ENCODE results near the gene FIBCD1.

Gene FIBCD1

DNA sequence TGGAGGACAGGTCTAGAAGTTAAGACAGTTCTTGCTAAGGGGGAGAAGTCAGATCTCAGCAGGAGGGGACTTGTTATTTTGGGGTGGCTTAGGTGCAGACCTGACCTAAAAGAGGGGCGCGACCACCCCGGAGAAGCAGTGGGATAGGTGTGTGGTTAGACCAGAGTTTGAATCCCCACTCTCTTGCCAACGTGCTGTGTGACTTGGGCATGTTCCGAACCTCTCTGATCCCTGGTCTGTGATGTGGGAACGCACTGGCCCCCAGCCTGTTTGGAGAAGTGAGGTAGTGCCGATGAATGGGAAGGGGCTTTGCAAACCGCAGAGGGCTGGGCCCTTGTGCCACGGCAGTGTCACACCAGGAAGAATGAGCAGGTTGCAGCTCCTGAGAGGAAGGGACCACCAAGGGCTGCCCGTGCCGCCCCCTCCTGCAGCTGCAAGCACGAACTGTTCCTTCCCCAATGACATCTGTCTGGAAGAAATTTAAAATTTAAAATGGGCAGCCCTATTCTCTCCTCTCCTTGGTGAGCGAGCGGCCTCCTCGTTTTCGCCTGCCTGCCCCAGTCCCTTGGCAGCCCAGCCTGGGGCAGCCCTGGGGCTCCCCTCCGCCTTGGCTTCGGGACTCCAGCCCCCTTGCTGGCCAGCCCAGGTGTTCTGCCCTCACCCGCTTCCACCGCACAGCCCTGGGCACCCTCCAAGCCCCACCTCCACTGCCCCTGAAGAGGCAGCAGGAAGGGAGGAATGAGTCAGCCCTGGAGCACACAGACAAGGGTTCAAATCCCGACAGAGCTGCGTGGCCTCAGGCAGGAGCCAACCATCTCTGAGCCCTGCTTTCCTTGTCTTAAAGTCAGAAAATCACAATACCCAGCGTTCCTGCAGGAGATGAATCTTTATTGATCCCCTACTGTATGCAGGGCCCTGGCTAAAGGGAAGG lies 1.6 kb downstream of the FIBCD1 start:
- H3K4me3 ChIP-seq (ENCODE audit: low read depth, low read length): no peak overlapping the region

DNA sequence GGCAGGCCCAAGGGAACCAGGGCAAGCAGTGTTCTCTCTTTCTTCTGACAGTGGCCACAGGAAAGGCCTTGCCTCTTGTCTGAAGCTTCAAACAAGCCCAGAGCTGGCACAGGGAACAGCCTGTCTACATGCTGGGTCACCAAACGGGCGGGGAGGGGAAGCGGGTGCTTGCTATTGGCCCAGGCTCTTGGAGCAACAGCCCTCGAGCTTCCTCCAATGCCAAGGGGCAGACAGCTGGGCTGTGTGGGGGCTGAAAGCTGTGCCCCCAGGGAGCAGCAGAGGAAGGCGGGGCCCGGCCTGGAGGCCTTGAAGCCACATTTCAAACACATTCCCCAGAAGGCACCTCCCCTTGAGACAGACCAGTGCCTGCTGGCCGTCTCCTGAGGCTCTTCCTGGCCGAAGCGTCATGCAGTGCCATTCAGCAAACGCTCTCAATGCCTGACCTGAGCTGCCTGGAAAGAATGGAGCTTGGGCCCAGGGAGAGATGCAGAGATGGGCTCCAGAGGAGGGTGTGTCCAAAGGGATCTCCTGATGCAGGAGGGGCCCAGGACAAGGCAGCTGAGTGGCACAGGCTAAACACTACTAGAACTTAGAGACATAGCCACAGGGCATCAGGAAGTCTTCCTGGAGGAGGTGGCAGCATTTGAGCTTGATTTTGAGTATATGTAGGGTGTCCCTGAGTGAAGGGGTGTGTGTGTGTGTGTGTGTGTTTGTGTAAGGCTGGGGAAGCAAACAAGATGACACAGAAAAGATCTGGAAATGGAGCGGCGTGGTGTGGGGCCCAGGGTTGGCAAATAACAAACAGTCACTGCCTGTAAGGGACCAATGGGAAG lies 2.5 kb downstream of the FIBCD1 start:
- no peak overlapping the region for H3K4me3 ChIP-seq (ENCODE audit: low read depth, low read length)

DNA sequence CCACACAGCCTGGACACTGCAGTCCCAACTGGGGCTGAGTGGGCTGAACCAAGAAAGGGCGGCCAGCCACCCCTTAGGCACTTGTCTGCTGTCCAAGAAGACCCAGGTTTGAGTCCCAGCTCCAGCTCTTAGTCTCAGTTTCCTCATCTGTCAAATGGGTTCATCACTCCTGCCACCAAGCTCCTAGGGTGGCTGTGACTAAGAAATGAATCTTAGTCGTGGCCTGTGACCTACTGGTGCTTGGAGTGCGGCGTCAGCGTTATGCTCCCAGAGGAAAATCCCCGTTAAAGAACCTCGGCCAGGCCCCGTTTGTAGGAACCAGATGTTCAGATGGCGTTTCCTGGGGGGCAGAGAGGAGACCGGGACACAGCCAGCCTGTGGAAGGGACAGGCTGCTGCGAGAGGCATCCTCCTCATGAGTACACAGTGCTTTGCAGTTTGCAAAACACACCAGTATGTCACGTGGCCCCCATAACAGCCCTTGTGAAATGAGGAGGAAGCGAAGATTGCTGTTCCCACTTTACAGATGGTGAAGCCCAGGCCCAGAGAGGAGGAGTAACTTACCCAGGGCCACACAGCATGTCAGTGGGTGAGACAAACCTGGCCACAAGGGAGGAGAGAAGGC lies 3.3 kb downstream of the FIBCD1 start:
- no peak overlapping the region for H3K4me3 ChIP-seq (ENCODE audit: low read depth, low read length)

DNA sequence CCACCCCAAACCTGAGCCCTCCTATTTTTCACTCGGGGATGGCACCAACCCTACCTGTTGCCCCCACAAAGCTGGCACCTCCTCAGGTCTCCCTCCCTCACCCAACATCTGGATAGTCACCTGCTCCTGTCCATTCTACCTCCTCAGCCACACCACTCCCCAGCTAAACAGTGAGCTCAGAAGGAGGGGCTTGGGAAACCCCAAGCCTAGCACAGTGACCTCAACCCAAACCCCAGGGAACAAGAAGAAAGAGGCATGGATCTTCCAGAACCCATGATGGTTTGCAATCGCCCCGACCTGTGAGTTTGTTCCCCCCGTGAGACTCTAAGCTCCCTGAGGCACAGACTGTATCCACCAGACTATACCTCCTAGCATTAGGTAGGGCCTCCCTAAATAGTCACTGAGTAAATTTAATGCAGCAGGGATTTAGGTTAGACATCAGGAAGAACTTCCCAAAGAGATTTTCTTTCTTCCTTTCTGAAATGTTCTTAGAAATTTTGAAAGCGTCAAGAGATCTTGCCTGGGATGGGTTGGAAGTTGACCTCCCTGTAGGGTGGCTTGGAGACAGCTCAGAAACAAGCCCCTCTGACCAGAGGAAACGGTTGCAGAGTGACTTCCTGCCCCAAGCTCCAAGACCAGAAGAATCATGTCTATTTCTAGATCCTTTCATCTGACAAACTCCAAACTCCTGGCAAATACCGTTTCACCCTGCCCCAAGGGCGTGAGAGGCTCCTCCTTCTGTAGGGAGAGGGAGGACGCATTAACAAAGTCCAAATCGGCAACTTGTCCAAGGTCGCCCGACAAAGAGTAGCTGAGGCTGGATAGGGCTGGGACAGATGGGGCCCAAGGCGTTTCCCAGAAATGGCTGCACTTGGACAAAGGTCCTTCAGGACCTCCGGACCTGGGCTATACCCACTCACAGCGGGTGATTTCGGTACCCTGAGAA lies 4.1 kb downstream of the FIBCD1 start:
- no peak overlapping the region for H3K4me3 ChIP-seq (ENCODE audit: low read depth, low read length)

GRCh38 chr9:130934246-130934645 lies 4.8 kb downstream of the FIBCD1 start:
- H3K4me3 ChIP-seq (ENCODE audit: low read depth, low read length): no peak overlapping the region

DNA sequence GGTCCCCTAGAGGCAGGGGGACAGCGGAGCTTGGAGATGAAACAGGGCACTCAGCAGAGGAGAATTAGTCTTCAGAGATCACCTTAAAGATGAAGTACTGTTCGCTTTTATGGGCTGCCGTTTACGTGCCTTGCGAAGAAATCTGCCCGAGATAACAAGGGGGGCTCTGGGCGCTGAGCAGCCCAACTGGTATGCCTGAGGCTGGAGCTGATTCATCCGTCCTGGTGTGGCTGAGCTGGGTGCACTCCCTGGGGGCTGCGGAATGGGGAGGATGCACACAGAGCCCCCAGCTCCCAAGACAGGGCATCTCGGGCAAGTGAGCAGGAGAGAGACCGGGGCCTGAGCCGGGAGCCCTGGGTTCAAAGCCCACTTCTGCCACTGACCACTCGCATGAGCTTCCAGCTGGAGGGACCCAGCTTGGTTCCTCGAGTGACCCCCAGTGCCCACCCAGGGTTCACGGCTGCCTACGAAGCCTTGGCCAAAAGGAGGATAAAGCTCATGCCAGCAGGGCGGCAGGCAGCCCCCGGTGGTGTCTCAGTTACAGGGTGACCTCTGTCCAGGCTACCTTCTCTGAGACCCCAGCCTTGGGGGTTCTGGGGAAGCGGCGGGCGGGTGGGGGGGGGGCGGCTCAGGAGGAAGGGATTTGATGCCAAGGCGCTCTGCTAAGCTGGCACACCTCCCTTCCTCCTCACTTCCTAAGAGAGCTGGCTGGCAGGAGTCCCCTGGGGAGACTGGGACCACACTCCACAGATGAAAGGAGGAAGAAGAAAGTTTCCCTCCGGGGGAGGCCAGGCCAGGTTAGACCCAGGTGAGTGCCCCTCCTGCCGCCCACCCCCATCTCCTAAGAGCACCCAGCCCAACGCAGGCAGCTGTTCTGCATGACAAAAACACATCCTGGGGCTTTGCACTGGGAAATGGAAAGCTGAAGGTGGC lies 5.7 kb downstream of the FIBCD1 start:
- no peak overlapping the region for H3K4me3 ChIP-seq (ENCODE audit: low read depth, low read length)

GRCh38 chr9:130932255-130933079 lies 6.6 kb downstream of the FIBCD1 start:
- H3K4me3 ChIP-seq (ENCODE audit: low read depth, low read length): no peak overlapping the region

GRCh38 chr9:130931508-130932254 lies 7.4 kb downstream of the FIBCD1 start:
- H3K4me3 ChIP-seq (ENCODE audit: low read depth, low read length): no peak overlapping the region

GRCh38 chr9:130930804-130931349 lies 8.2 kb downstream of the FIBCD1 start:
- no peak overlapping the region for H3K4me3 ChIP-seq (ENCODE audit: low read depth, low read length)

GRCh38 chr9:130930132-130930803 lies 8.8 kb downstream of the FIBCD1 start:
- no peak overlapping the region for H3K4me3 ChIP-seq (ENCODE audit: low read depth, low read length)

GRCh38 chr9:130929571-130930038 lies 9.4 kb downstream of the FIBCD1 start:
- H3K4me3 ChIP-seq (ENCODE audit: low read depth, low read length): no peak overlapping the region

DNA sequence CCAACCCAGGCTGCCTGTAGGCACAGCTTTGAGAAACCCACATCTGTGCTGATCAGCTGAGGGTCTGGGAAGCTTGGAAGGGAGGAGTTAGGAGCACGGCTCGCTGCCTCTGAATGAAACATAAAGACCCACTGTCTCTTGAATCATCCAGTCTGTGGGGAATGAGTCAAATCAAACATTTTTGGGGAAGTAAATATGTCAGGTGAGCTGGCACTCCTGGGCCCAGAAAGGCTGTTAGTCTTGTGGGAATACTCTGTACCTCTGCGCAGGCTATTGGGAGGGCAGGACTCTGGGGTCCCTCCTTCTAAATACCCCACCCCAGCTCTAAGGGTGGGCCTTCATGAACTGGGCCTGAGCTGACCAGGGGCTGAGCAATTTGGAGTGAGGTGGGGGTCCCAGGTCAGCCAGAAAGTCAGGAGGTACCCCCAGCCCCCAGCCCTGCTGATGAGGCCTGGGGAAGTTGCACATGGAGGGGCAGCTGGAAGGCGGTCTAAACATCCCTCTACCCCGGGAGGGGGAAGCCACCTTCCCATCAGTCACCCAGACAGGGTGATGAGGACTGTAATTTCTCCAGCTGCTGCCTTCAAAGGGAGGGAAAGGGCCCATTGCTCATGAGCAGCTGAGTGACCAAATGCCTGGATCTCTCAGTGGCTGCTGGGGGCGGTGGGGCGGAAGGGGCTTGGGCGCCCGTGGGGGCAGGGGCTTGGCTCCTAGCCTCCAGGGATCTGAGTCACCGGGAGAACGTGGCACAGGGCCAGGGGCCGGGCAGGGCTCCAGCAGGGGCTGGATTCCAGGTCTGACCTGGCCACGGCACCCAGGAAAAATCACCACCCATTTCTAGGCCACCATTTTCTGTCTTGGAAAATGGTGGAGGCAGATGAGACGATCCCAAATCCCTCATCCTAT lies 10.8 kb downstream of the FIBCD1 start:
- H3K4me3 ChIP-seq (ENCODE audit: low read depth, low read length): no peak overlapping the region

GRCh38 chr9:130927338-130927737 lies 11.7 kb downstream of the FIBCD1 start:
- no peak overlapping the region for H3K4me3 ChIP-seq (ENCODE audit: low read depth, low read length)

DNA sequence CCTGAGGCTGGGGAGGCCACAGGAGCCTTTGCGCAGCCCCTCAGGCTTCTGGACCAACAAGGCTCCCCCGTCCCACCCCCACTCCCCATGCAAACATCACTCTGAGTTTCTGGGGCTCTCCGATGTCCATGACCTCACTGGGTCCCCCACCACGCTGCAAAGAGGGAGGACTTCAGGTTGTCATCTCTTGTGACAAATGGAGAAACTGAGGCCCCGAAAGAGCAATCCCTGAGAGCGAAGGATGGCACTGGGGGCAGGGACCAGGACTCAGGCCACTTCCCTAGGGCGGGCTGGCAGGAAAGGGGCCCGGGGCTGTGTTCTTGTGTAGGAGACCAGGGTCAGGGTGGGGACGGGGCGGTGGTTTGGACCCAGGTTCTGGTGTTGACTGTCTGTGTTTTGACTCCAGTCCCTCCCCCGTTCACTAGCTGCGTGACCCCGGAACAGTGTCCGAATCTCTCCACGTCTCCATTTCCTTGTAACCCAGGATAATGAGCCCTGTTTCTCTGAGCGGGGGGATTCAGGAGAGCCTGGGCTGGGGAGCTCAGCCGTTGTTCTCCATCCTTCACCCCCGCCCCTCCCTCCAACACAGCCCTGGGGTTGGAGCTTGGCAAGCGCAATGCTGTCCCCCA lies 13.9 kb downstream of the FIBCD1 start:
- no peak overlapping the region for H3K4me3 ChIP-seq (ENCODE audit: low read depth, low read length)

GRCh38 chr9:130924448-130924788 lies 14.6 kb downstream of the FIBCD1 start:
- no peak overlapping the region for H3K4me3 ChIP-seq (ENCODE audit: low read depth, low read length)

Data from iPS-11a (cell line).